Choroid plexus epithelial cell (primary cell): ENCODE results near the gene CCL17.

Source experiments
- DNase-seq: peaks from one replicate; pipeline ENCODE4 v3.0.0-alpha.2; 2010; ENCODE audit warnings: low read depth
- H3K4me3 ChIP-seq: 2 replicates; pipeline ENCODE4 v1.5.1; 2011; ENCODE audit warnings: low read depth, mild to moderate bottlenecking, control low read depth, low read length, moderate library complexity
- TF ChIP-seq, protein P1 (sequence below): conservative IDR thresholded peaks from 2 replicates; pipeline ENCODE4 v1.5.1; 2011; ENCODE audit warnings: low read depth, mild to moderate bottlenecking, control low read depth, inconsistent platforms, low read length, moderate library complexity

The CCL17 gene

DNA sequence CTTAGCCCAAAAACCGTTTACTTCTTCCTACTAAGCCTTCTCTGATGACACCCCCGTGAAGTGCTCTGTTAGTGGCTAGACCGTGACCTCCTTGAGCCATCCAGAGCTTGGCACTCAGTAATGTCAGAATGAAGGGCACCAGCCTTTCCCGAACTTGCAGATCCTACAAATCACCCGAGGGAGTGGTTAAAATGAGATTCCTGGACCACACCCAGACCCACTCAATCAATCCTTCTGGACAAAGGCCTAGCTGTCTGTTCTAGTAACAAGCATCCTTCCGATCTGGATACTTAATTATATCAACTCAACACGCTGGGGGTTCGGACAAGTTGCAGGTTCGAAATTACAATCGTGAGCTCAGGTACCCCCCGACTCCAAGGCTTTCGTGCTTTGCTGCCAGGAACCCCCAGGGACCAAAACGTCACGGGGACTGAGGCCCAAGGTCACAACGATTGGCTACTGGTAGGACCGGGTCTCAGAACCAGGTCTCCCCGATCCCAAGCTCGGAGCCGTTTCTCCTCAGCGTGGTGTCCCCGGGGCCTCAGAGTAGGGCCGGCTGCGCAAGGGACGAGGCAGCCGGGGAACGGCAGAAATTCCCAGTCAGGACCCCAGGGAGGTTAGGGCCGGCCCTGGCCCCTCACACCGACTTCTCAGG, 42.1 kb downstream of the CCL17 start:
- peak overlapping the region; percentile 87 for H3K4me3 ChIP-seq
- TF ChIP-seq, protein P1, sequence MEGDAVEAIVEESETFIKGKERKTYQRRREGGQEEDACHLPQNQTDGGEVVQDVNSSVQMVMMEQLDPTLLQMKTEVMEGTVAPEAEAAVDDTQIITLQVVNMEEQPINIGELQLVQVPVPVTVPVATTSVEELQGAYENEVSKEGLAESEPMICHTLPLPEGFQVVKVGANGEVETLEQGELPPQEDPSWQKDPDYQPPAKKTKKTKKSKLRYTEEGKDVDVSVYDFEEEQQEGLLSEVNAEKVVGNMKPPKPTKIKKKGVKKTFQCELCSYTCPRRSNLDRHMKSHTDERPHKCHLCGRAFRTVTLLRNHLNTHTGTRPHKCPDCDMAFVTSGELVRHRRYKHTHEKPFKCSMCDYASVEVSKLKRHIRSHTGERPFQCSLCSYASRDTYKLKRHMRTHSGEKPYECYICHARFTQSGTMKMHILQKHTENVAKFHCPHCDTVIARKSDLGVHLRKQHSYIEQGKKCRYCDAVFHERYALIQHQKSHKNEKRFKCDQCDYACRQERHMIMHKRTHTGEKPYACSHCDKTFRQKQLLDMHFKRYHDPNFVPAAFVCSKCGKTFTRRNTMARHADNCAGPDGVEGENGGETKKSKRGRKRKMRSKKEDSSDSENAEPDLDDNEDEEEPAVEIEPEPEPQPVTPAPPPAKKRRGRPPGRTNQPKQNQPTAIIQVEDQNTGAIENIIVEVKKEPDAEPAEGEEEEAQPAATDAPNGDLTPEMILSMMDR = no peak
- peak; percentile 26 for DNase-seq

DNA sequence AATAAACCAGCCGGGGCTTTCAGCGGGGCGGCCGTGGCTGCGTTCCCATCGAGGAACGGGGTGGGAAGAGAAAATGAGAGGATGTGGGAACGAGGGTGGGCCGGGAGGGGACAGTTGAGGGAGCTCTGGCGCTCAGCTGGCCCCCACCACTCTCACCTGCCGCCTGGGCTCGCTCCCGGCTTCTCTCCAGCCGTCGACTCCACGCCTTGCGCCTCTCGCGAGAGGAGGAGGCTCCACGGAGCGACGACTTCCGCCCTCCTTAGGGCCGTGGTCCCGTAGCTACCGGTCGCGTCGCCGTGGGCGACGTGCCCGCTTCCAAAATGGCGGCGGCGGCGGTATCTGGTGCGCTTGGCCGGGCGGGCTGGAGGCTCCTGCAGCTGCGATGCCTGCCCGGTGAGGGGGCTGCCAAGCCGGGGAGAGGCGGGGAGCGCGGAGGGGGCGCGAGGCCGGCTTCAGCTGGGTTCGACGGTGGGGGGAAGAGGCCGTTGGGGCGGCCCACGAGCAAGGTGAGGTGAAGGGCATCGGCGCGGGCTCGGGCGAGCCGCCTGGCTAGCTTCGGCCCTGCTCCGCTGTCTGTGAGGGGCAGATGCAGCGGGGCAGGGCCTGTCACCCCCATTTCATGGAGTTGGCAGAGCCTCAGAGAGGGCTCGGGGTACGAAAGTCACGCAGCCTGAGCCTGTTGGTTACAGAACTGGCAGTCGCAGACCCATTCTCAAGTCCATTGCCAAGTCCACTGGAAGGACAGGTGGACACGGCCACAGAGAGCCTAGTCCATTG, 42.8 kb downstream of the CCL17 start, which contains the start of the genes CIAPIN1 and COQ9:
Gene CIAPIN1, minus strand, starts transcription at position 200 of the 777 bp plus-strand sequence. CDS start 6,457 bp downstream, outside the sequence.
Gene COQ9, plus strand, starts transcription at position 294 of the 777 bp plus-strand sequence. Its CDS starts 27 bp downstream, at position 321.
- DNase-seq = peak; percentile 95
- H3K4me3 ChIP-seq = peak within 1 kb of the TSS; percentile 87
- TF ChIP-seq, protein P1 = no peak

DNA sequence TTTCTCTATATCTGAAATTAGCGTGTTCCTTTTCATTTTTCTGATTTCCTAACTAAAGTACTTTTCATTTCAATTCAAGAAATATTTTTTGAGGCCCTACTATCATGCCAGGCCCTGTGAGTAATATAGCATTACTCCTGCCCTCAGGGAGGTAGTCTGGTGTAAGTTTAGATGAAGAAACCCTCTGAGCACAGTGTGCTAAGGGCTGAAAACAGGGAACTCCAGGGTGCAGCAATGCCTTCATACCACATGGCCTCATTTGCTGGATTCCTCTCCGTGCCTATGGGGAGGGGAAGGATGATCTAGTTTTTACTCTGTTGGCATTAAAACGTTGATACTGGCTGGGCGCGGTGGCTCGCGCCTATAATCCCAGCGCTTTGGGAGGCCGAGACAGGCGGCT, 47.5 kb downstream of the CCL17 start:
- H3K4me3 ChIP-seq = no peak overlapping the region
- DNase-seq = no peak
- TF ChIP-seq, protein P1 = no peak

GRCh38 chr16:57462209-57462977, 57.8 kb downstream of the CCL17 start, which contains the start of gene POLR2C:
TSS of gene POLR2C (plus strand) at chr16:57462679. CDS start at chr16:57462725, 46 bp downstream.
- peak; percentile 88 for DNase-seq
- peak within 1 kb of the TSS; percentile 96 for H3K4me3 ChIP-seq
- TF ChIP-seq, protein P1 = peak; percentile 92

DNA sequence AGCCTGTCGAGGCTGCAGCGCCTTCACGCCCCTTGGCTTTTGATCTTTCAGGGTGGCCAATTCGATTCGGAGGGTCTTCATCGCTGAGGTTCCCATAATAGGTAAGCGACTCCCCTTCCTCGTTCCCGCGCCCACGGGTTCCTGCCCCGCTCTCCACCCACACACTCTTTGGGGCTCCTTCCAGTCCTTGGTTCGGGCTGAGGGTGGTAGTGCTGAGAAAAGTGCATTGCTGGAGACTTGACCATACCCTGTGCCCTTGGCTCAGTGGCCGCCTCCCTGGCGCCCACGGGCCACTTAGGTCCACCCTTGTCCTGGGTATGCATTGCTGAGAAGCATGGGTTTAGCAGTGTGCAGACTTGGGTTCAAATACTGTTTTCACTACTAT, 58.4 kb downstream of the CCL17 start:
- DNase-seq = no peak
- TF ChIP-seq, protein P1 = no peak
- peak overlapping the region; percentile 96 for H3K4me3 ChIP-seq

GRCh38 chr16:57464523-57464922, 60.0 kb downstream of the CCL17 start:
- no peak overlapping the region for H3K4me3 ChIP-seq
- TF ChIP-seq, protein P1 = no peak
- DNase-seq = no peak
